A204.1 (cell line): ENCODE results near the gene TBC1D24.
"Not testable (repeated sequence)": the region's sequence is repeated elsewhere in the genome, so short reads cannot be mapped to it uniquely, and the experiment has no call there.

Source experiments
- FAIRE-seq: peaks from 2 replicates; lab custom pipeline; 2012; peaks lifted over from hg19 to GRCh38; lab: Jason Lieb, UNC

Gene TBC1D24

DNA sequence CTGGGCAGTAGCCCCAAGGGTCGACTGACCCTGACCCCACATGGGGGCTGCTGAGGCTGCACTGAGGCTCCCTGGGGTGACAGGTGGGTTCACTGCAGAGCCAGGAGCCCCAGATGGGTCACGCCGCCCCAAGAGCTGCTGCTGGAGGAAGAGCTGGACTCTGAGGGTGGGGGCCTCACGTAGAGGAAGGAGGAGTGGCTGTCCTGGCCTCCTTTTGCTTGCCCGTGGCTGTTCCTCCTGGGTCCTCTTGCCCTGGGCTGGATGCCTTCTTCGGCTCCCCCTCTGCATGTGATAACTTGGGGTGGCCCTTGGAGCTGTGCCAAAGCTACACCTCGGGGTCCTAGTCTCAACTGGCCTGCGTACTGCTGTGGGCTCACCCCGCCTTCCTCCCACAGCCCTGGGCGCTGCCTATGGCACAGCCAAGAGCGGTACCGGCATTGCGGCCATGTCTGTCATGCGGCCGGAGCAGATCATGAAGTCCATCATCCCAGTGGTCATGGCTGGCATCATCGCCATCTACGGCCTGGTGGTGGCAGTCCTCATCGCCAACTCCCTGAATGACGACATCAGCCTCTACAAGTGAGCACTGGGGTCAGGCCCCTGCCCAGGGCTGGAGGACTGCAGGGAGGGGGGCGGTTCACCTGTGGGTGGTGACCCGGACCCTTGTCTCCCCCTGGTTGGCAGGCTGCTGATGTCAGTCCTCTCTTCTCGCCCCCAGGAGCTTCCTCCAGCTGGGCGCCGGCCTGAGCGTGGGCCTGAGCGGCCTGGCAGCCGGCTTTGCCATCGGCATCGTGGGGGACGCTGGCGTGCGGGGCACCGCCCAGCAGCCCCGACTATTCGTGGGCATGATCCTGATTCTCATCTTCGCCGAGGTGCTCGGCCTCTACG, 44.1 kb downstream of the TBC1D24 start:
- FAIRE-seq: no peak

DNA sequence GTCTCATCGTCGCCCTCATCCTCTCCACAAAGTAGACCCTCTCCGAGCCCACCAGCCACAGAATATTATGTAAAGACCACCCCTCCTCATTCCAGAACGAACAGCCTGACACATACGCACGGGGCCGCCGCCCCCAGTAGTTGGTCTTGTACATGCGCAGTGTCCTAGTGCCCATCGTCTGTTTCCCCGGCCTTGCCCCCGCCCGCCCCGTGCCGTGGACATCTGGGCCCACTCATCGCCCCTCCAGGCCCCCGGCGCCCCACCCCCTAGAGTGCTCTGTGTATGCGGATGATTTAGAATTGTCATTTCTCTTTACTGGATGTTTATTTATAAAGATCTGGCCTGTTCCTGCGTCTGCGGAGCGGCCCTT, 44.8 kb downstream of the TBC1D24 start:
- FAIRE-seq: no peak

DNA sequence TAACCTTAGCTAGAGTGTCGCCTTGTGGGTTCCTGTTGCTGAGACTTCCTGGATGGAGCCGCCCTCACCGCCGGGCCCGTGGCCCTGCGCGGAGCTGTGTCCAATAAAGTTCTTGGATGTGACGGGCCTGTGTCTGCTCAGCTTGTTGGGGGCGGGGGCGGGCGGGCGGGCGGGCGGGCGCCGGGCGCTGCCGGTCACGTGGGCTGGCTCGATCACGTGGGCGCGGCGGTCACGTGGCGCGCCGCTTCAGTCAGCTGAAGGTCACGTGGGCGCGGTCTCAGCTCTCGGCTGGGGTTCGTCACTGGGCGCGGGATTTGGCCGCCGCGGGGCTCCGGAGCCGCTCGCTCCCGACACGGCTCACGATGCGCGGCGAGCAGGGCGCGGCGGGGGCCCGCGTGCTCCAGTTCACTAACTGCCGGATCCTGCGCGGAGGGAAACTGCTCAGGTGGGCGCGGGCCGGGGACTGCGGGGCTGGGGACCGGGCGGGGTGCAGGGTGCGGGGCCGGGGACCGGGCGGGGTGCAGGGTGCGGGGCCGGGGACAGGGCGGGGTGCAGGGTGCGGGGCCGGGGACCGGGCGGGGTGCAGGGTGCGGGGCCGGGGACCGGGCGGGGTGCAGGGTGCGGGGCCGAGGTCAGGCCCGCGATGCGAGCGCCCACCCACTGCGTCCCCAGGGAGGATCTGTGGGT, 45.3 kb downstream of the TBC1D24 start, which contains the start of gene AMDHD2:
AMDHD2 (plus strand) TSS at position 275 of the 687 bp plus-strand sequence; CDS start at position 363, 88 bp downstream.
- no peak for FAIRE-seq

DNA sequence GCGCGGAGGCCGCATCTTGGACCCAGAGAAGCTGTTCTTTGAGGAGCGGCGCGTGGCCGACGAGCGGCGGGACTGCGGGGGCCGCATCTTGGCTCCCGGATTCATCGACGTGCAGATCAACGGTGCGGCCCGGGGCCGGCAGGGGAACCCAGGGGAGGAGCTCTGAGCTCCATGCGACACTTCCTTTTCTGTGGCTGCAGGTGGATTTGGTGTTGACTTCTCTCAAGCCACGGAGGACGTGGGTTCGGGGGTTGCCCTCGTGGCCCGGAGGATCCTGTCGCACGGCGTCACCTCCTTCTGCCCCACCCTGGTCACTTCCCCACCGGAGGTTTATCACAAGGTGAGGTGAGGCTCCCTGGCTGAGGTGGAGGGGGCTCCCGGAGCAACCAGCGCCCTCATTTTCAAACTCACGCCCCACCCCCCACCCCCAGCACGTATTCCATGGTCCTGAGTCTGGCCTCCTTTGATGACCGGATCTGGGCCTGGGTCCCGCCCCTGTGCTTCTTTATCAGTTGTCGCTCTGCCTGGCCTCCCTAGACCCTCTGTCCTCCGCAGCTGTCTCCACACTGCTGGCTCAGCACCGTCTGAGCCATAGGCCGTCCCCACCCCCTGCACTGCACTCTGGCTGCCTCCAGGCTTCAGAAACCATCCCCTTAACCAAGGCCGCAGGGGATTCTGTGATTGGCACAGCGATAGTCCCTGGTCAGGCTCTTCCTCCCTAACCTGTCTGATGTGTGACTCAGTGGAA, 46.0 kb downstream of the TBC1D24 start:
- no peak for FAIRE-seq

DNA sequence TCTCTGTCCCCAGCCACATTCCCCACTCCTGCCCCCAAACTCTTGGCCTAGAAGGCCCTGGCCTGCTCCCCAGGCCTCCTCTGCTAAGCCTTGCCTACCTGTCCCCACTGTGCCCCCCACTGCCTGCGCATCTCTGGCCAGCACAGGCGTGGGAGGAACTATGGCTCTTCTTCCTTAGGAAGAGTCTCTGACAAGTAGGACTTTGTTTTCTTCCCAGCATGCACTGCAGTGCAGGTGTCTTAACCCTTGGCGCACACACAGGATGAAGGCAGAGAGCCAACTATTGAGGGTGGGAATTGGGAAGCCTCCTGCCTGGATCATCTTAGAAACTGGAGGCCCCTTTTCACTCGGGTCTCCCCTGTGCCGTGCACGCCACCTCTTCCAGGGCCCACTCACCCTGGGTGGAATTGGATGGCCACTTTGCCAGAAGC, 48.9 kb downstream of the TBC1D24 start:
- FAIRE-seq: no peak

DNA sequence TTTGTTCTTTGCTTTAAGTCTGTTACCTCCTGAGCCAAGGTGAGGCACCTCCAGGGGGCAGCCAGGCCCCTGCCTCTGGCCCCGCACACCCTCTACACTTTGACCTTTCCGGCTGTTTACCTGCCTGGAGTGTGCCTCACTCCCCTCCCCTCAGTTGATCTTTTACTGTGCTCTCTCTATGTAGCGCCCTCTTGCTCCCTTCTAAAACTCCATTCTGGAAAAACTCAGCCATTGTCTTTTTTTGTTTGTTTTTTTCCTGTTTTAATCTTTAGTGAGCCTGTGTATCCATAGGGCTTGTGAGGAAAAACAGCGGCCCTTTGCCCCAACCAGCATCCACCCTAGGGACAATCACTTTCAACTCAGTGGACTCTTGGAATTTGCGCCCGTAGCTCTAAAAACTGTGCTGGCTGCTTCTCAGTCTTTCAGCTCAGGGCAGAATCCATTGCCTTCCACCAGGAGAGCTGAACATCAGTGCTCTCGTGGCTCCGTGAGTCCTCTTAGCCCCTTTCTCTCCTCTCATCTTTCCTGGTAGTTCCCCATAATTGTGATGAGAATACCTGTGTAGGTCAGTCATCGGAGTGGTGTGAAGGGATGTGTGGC, 49.5 kb downstream of the TBC1D24 start:
- no peak for FAIRE-seq

DNA sequence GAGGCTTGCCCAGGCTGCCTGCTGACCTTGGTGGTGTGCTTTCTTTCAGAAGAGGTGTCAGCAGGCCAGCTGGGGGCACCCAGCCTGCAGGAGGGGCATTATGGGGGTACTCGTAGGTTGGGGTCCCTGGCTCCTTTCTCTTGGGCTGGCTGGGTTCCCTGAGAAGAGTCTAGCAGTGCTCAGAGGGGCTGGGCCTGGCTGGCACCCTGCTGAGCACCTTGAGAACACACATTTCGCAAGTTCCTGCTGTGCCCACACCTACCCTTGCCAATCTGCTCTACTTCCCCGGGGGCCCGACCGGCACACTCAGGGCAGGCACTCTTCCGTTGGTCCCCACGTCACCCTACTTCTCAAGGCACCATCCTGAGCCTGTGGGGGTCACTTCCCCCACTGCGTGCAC, 51.2 kb downstream of the TBC1D24 start:
- no peak for FAIRE-seq

DNA sequence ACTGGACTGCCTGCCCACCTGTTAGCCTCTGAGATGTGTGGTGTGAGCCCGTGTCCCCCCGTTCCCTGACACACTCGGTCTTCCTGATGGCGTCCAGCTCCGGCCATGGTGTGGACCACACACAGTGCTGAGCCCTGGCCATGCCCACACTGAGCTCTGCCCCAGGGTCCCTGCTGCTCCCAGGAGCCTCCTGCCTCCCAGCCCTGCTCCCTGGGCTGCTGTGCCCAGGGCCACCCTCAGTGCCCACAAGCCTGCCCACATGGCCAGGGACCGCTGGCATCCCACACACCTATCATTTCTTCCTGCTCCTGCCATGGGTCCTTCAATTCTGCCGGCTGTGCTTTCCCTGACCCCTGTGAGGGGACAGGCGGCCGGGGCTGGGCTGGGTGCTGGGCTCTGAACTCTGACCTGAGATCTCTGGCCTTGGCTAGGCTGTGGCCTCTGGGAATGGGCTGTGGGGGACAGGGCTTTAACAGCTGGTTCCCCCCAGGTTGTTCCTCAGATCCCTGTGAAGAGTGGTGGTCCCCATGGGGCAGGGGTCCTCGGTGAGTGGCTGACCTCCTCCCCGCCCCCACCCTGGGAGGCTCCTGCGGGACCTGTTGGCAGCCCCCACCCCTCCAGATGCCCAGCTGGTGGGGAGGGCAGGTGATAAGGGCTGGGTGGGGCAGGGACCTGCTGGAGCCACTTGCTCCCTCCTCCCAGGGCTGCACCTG, 52.3 kb downstream of the TBC1D24 start:
- FAIRE-seq: no peak

DNA sequence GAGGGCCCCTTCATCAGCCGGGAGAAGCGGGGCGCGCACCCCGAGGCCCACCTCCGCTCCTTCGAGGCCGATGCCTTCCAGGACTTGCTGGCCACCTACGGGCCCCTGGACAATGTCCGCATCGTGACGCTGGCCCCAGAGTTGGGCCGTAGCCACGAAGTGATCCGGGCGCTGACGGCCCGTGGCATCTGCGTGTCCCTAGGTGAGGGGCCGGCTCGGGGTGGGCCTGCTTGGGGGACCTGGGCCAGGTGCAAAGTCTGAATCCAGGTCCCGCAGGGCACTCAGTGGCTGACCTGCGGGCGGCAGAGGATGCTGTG, 52.8 kb downstream of the TBC1D24 start:
- no peak for FAIRE-seq

DNA sequence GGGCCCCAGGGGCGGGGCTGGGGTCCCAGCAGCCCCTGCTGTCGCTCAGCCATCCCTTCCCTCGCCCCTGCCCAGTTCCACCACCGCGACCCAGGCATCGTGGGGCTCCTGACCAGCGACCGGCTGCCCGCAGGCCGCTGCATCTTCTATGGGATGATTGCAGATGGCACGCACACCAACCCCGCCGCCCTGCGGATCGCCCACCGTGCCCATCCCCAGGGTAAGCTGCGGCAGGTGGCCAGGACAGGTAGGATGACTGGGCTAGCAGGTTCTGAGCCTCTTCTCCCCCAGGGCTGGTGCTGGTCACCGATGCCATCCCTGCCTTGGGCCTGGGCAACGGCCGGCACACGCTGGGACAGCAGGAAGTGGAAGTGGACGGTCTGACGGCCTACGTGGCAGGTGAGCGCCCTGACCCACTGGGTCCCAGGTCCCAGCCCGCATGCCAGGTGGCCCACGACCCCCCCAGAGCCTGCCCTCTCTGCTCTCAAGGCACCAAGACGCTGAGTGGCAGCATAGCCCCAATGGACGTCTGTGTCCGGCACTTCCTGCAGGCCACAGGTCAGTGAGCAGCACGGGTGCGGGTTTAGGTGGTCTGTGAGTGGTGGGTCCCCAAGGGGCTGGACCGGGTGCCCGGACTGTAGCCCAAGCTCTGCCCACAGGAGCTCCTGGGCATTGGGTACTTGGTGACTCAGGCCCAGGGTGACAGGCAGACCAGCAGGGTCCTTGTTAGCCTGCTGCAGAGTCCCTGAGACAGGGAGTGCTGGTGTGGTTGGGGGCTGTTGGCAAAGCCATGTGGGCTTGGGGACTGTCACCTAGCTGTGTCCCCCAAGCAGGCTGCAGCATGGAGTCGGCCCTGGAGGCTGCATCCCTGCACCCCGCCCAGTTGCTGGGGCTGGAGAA, 53.5 kb downstream of the TBC1D24 start:
- FAIRE-seq: no peak

DNA sequence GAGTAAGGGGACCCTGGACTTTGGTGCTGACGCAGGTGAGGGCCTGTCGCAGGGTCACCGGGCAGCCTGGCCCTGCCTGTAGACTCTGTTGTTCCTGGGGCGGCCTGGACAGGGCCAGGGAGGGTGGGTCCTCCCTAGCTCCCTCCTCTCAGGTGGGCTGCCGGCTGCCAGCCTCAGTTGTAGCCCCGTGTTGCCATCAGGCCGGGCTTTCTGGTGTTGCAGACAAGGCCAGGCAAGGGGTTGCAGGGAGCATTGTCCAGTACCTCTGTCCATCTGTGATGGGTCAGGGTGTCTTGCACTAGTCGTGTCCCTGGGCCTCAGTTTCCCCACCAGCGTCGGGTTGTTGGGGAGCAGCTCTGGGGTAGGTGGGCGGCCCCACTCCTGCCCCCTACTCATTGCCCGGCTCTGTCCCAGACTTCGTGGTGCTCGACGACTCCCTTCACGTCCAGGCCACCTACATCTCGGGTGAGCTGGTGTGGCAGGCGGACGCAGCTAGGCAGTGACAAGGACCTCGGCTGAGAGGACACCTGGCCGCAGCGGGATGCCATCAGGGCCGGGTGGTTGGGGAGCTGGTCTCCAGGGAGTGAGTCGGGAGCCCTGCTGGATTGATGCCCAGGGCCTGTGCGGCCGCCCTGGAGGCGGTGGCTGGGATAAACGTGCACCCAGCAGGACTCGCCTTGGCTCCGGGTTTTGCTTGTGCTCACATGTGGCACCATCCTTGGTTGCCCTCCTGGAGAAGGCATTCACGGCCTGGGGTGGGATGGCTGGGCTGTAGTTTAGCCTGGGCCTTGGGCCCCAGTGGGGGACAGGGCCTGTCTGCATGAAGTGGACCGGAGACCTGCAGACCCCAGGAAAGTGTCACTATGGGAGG, 54.4 kb downstream of the TBC1D24 start:
- FAIRE-seq: no peak

DNA sequence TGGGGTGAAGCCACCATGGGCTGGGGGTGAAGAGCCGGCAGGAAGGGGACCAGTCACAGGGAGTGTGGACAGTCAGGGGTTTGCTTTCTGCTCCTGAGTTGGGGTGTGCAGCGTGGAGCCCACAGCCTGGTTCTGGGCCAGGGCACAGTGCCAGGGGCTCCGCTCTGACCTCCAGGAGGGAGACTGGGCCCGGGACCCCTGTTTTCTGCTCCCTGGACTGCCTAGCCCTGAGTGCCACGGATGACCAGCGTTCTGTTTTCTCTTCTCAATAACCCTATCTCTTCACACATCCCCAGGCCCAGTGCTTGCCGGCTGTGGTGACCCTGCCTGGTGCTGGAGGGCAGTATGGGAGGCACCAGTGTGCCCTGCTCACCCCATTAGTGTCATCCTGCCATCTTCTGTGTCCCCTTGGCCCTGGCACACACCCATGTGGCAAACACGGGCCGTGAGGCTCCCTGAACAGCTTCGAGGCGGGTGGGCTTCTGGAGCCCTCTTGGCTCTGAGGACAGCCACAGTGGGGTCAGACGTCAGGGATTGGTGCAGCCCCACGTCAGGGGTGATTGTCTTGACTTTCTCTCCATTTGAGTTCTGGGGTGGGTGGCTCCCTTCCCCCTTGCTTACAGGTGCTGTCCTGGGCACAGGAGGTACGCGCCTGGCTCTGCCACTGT, 55.2 kb downstream of the TBC1D24 start:
- no peak for FAIRE-seq

DNA sequence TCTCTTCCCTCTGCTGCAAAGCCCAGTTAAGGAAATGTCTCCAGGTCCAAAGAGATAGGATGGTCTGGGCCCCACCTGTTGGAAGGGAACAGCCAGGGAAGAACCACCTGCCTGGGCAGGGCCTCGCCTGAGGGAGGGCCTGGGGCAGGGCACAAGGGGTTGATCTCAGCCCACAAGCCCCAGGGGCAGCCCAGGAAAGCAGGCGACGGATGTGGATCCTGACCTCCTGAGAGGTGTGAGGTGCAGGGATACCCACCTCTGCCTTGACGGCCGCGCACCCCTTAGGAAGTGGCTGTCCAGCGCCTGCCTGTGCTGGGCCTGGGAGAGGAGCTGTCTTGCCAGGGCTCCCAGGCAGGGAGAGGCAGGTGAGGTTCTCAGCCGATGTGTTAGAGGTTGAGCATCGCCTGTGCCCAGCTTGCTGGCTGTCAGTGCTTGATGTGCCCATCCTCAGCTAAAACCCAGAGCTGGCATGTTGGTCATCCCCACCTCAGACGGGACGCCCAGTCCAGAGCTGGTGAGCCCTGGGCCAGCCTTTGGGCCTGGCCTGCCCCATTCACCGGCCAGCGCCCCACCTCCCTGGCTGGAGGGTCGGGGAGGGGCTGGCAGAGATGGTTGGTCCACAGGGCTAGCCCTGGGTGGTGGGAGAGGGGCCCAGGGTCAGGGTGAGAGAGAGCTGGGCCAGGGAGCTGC, 55.8 kb downstream of the TBC1D24 start:
- FAIRE-seq: no peak

DNA sequence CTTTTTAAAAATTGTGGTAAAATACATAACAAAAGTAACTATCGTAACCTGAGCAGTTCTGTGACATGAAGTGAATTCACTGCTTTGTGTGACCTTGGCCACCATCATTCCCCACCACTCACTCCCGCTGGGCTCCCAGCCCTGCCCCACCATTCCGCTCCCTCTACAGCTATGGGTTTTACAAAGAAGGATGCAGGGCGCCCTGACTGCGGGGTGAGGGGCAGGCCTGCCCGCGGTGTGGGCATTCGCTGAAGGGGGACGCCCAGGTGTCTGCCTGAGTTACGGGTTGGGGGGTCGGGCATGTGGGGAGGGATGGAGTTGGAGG, 56.4 kb downstream of the TBC1D24 start, which contains the start of gene CEMP1:
CEMP1 (minus strand) TSS at position 38 of the 325 bp plus-strand sequence. CDS start 335 bp downstream, outside the sequence.
- no peak for FAIRE-seq

DNA sequence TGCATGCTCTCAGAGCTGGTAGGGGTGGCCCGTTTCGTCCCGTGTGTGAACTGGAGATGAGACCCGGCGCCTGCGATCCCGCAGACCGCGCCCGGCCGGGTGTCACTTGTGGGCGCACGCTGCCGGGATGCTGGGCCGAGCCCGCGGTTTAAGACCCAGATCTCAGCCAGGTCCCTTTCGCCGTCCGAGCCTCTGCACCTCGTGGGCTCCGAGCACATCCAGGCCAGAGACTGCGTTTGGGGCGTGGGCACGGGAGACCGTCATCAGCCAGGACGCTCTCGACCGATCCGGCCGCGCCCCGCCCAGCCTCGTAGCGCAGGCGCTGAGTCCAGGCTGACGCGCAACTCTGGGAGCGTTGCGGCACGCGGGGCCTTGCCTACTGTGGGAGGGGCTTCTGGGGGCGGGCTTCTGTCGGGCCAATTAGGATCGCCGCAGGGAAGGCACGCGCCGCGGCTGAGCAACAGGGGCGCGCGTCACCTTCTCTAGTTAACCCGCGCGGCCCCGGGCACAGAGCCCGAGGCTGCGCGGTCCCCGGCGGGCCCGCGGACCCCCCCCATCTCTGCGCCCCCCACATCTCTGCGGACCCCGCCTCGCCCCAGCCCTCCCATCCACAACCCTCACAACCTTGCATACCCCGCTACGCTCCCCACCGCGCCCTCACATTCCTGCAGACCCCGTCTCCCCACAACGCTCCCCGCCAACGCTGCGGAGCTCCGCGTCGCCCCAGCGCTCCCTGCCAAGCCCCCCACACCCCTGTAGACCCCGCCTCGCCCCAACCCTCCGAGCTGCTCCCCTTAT, 57.0 kb downstream of the TBC1D24 start:
- peak; percentile 90 for FAIRE-seq

DNA sequence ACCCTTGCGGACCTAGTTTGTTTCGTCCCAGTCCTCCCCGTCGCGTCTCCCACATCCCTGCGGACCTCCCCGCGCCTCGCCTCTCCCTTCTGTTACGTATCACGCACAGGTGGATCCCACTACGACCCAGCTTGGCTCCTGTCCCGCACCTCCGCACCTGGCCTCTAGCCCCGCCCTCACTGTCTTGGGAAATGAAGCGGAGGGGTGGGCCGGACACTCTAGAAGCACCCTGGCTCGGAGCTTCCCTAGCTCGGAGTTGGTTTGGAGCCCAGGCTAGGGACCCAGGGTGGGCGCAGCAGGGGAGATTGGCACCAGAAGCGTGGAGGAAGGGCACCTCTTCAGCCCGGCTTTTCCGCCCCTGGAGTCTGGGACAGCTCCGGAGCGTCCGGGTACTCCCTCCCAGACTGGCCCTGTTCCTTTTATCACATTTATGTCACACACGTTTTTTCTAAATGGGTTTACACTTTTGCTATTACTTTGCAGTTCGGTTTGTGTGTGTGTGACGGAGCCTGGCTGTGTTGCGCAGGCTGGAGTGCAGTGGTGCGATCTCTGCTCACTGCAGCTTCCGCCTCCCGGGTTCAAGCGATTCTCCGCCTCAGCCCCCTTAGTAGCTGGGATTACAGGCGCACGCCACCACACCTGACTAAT, 57.7 kb downstream of the TBC1D24 start:
- no peak for FAIRE-seq

DNA sequence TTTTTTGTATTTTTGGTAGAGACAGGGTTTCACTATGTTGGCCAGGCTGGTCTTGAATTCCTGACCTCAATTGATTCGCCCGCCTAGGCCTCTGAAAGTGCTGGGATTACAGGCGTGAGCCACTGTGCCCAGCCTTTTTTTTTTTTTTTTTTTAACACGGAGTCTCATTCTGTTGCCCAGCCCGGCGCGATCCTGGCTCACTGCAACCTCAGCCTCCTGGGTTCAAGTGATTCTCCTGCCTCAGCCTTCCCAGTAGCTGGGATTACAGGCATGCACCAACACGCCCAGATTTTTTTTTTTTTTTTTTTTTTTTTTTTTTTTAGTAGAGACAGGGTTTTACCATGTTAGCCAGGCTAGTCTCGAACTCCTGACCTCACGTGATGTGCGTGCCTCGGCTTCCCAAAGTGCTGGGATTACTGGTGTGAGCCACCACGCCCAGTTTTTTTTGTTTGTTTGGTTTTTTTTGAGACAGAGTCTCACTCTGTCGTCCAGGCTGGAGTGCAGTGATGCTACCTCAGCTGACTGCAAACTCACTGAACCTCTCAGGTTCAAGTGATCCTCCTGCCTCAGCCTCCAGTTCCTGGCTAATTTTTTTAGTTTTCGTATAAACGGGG, 58.3 kb downstream of the TBC1D24 start:
- FAIRE-seq: not testable (repeated sequence)
